BE2C (cell line): ENCODE data around the gene PCDHGA6.

Experiments
- DNase-seq: peaks from one replicate; pipeline ENCODE4 v3.0.0-alpha.2; 2020
- H3K27me3 ChIP-seq: fragments of 250-450 bp; sonication (Bioruptor Pico); 2 replicates; pipeline ENCODE4 v1.5.1; 2020; ENCODE audit warnings: mild to moderate bottlenecking
- H3K36me3 ChIP-seq: fragments of 250-450 bp; sonication (Bioruptor Pico); 2 replicates; pipeline ENCODE4 v1.5.1; 2020; ENCODE audit warnings: mild to moderate bottlenecking
- H3K4me1 ChIP-seq: fragments of 250-450 bp; sonication (Bioruptor Pico); 2 replicates; pipeline ENCODE4 v1.5.1; 2020
- H3K4me3 ChIP-seq: 2 replicates; pipeline ENCODE4 v1.5.1; 2011; ENCODE audit warnings: low read depth, low read length
- H3K9me3 ChIP-seq: fragments of 250-450 bp; sonication (Bioruptor Pico); 2 replicates; pipeline ENCODE4 v1.5.1; 2020
- CTCF ChIP-seq: IDR thresholded peaks from 2 replicates; pipeline ENCODE4 v1.5.1; 2012; ENCODE audit warnings: mild to moderate bottlenecking, low read depth, low read length

Gene PCDHGA6

GRCh38 chr5:141360685-141361084 lies 13.0 kb upstream of the PCDHGA6 start:
- TF ChIP-seq CTCF: no peak
- Histone ChIP-seq H3K4me1 (no peaks in the 10 kb centered on the region), H3K36me3 (peaks cover 56% of the 10 kb centered on the region), H3K4me3 (no peak overlapping the region), H3K27me3 (no peaks in the 10 kb centered on the region), H3K9me3 (peaks cover 7% of the 10 kb centered on the region)
- no peak for DNase-seq

GRCh38 chr5:141362719-141363118 lies 11.0 kb upstream of the PCDHGA6 start:
- no peaks in the 10 kb centered on the region for H3K4me1 ChIP-seq
- no peak overlapping the region for H3K4me3 ChIP-seq
- H3K27me3 ChIP-seq: no peaks in the 10 kb centered on the region
- peaks cover 44% of the 10 kb centered on the region for H3K36me3 ChIP-seq
- peaks cover 5% of the 10 kb centered on the region for H3K9me3 ChIP-seq
- no peak for DNase-seq
- TF ChIP-seq CTCF: no peak

GRCh38 chr5:141363952-141364660 lies 9.6 kb upstream of the PCDHGA6 start, which contains the start of gene PCDHGA5:
Gene PCDHGA5 (plus strand): TSS chr5:141364162. CDS start chr5:141364331, 169 bp downstream.
- no peak for DNase-seq
- no peaks in the 10 kb centered on the region for H3K27me3 ChIP-seq
- H3K4me1 ChIP-seq: no peaks in the 10 kb centered on the region
- H3K36me3 ChIP-seq: peaks cover 42% of the 10 kb centered on the region
- no peak within 1 kb of the TSS for H3K4me3 ChIP-seq
- 0 out of 2 replicates have a peak, but pooled peaks have one; percentile 6 for TF ChIP-seq CTCF
- no peaks in the 10 kb centered on the region; the same call in none of the 2 replicates for H3K9me3 ChIP-seq

- Histone ChIP-seq H3K4me3 (no peak overlapping the region), H3K9me3 (no peaks in the 10 kb centered on the region; the same call in 1 of the 2 replicates), H3K27me3 (no peaks in the 10 kb centered on the region), H3K4me1 (no peaks in the 10 kb centered on the region), H3K36me3 (peaks cover 41% of the 10 kb centered on the region)
- no peak for TF ChIP-seq CTCF
- no peak for DNase-seq
Measured at GRCh38 chr5:141366016-141366896, 7.4 kb upstream of the PCDHGA6 start.

GRCh38 chr5:141369994-141370848 lies 3.5 kb upstream of the PCDHGA6 start, which contains the start of gene PCDHGB3:
Gene PCDHGB3 (plus strand): TSS chr5:141370242. CDS start chr5:141370395, 153 bp downstream.
- no peaks in the 10 kb centered on the region for H3K4me1 ChIP-seq
- H3K4me3 ChIP-seq: no peak within 1 kb of the TSS
- H3K27me3 ChIP-seq: no peaks in the 10 kb centered on the region
- peaks cover 2% of the 10 kb centered on the region; the same call in 1 of the 2 replicates for H3K9me3 ChIP-seq
- no peak for TF ChIP-seq CTCF
- peaks cover 37% of the 10 kb centered on the region for H3K36me3 ChIP-seq
- DNase-seq: no peak
